ENCODE measurements around the gene CCDC34.

The CCDC34 gene

GRCh38 chr11:27391331-27392015, 28.5 kb upstream of the CCDC34 start:
- DNase-seq, result no peak

GRCh38 chr11:27390318-27391295, 27.6 kb upstream of the CCDC34 start:
- DNase-seq, result no peak

- DNase-seq, result no peak
Observed at GRCh38 chr11:27388869-27389268, 25.9 kb upstream of the CCDC34 start.

DNA sequence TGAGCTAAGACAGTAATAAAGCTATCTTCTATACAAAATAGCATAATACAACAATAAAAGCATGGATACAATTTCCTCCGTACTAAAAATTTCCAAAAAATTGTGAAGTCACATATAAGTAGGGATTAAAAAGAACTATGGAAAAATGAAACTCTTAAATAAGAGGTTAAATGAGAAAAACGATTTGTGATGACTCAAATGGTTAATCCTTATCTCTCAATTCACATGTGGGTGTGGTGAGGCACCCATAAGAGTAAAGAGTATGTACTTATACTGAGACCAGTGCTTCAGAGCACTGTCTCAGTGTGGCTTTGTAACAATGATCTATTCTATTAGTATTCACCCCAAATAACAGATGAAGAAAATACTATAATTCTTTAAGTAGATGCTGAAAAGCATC, 25.0 kb upstream of the CCDC34 start:
- DNase-seq, result no peak

- DNase-seq, result no peak
Observed at GRCh38 chr11:27387362-27387761, 24.3 kb upstream of the CCDC34 start.

GRCh38 chr11:27386181-27386845, 23.3 kb upstream of the CCDC34 start:
- no peak for DNase-seq

DNA sequence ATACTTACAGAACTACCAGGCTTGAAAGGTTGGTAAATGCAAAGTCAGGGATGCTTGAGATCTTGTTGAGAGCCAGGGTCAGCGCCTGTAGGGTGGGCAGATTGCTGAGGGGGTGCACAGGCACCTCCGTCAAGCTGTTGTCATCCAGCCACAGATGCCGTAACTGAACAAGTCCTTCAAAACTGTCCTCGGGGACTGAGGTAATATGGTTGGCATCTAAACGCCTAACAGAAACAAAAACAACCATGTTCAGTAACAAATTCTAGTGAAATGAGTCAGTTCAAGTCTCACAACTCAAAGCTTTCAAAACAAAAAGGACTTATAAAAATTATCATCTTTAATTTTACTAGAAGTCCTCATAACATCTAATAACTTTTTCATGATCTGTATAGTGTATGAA, 22.2 kb upstream of the CCDC34 start:
- no peak for DNase-seq

DNA sequence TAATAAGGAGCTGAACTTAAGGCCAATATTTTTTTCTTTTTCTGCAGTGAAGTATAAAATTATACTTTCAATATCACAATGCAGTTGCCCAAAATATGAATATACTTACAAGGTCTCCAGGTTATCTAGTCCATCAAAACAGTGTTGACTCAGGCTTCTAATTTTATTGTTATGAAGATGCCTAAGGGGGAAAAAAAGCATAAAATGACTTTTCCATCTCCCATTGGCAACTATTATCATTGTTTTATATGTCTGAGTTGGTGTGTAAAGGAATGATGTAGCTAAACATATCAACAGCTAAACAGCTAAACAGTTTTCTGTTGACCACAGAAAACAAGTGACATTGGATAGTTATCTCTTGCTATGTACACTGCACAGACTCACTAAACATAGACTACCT, 21.2 kb upstream of the CCDC34 start:
- no peak for DNase-seq

GRCh38 chr11:27383645-27384044, 20.6 kb upstream of the CCDC34 start:
- DNase-seq, result no peak

- DNase-seq, result no peak
Observed at GRCh38 chr11:27381238-27381666, 18.2 kb upstream of the CCDC34 start.

DNA sequence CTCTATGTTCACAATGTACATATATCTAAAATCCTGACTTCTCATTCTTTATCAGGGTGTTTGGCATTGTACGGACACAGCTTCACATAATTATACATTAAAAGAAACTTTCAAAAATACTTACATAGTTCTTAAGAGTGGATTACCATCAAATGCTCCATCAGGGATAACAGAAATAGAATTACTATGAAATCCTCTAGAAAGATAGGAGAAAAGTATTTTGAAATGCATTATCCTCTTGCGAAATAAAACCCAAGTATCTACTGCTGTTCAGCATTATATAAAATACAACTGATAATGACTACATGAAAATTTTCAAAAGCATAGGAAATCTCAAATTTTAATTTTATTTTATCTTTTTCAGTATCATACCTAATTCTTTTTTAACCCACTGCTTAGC, 17.8 kb upstream of the CCDC34 start:
- no peak for DNase-seq

GRCh38 chr11:27379449-27379848, 16.4 kb upstream of the CCDC34 start:
- no peak for DNase-seq

GRCh38 chr11:27375370-27375769, 12.4 kb upstream of the CCDC34 start:
- DNase-seq, result no peak

GRCh38 chr11:27373856-27374602, 11.0 kb upstream of the CCDC34 start:
- no peak for DNase-seq

GRCh38 chr11:27373392-27373791, 10.4 kb upstream of the CCDC34 start:
- DNase-seq, result no peak

GRCh38 chr11:27372164-27372563, 9.1 kb upstream of the CCDC34 start:
- no peak for DNase-seq

GRCh38 chr11:27371489-27371888, 8.5 kb upstream of the CCDC34 start:
- no peak for DNase-seq

DNA sequence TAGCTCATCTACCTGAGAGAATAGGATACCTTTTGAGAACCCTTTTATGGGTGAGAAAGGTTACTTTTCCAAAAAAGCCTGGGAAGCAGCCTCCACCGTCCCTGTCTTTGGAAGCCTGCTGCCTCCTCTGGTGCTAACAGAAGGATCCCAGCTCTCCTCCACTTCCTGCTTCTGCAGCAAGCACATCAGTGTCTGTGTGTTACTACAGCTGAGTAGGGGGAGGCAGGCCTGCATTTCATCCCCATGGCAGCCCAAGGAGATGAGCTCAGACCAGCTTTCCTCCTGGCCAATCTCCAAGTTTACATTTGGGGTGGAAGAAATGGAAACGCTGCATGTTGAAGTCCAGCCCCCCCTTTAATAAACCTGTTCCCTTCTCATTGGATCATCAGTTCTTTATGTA, 7.4 kb upstream of the CCDC34 start:
- no peak for DNase-seq

GRCh38 chr11:27367881-27368280, 4.9 kb upstream of the CCDC34 start:
- no peak for DNase-seq

DNA sequence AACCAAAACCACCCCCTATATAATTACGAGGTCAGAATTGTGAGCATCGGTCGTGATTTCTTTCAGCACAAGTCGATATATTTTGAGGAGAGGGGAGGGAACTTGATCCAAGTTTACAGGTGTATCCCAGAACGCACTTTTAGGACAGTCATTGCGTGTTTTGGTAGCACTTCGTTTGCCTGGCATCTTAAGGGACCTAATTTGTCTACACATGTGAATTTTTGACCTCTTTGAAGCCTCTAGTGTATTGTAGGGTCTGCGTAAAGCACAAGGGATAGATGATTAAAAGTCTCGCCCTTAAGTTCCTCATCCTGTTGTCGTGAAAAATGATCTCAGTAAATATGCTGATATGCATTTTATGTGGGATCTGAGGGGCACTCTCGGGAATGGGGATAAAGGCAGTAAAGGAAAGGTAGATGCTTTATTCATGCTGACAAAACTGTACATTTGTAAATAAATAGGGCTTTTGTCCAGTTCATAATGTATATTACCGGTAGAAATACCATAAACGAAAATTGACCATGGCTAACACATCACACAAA, 632 bp upstream of the CCDC34 start:
- DNase-seq, result no peak

DNA sequence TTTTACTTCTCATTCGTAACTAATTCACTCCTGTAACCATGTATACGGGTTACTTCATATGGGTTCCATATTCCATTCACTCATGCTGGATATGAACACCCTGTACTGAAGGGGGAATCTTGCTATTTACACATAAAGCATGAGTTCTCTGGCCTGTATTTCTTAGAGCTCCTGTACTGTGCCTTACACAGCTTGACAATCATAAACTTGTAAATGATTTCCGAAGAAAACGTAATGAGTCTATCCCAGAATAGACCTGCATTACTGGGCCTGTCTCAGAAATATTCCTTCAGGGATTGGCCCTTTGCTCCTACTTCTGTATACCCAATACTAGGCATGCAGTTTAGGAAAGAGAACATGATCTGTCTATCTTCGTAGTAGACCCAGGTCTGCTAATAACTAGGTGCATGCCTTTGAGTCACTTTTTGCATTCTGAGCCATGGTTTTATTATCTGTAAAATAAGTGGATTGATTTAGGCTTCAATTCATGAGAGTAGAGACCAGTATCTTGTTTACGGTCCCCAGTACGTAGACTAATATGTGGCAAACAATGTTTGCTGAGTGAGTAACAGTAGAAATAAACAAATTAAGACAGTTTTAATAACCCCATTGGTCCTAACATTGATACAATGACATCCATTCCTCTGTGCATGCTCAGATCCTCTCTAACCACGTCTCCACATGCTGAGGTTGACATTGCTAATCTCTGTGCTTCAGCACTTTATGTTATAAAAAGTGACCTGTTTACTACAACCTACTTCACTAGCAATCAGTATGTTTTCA, 1.2 kb downstream of the CCDC34 start:
- no peak for DNase-seq

DNA sequence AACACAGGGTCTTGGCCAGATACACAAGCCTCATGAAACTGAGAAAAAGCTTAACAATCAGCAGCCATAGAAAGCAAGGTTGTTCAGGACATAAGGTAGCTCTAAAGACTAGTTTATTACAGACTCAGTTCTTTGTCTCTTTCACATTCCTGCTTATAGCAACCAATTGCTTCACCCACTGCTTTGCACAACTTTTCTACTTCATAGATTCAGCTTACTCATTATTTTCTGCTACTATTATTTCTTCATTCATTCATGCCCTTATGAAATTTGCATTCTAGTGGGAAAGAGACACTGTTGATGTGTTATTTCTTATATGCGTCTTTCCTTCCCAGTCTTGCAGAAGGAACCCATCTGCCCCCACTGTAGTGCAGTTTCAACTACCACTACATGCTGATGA, 4.7 kb downstream of the CCDC34 start:
- no peak for DNase-seq
